Psoas muscle (tissue), 8 donors: Measurements from ENCODE around the gene RREB1. TPM values are rescaled to one million over a fixed set of nuclear protein-coding genes. Genes with fewer than 3 reads are reported as not detected.

Source experiments
- ATAC-seq, 4 donors: fragments of 200-7000 bp; cut with Tn5 transposase; one replicate each; pipeline ENCODE4 v1.9.1; 2020; ENCODE audit warnings: moderate library complexity in 3 of 4, mild to moderate bottlenecking in 2 of 4
- DNase-seq, 2 donors: peaks; one replicate each; pipeline ENCODE4 v3.0.0-alpha.2; 2020
- H3K27ac ChIP-seq: fragments of 200-600 bp; one replicate; pipeline ENCODE4 v1.8.0; 2022
- H3K27me3 ChIP-seq, 3 donors: fragments of 200-600 bp in 1 of 3; one replicate each; pipeline versions ENCODE4 v1.6.1 to v1.8.0; 2013 to 2022; ENCODE audit warnings: low read length in 2 of 3, mild to moderate bottlenecking in 2 of 3, moderate library complexity in 1 of 3; ENCODE audit not compliant: insufficient read depth in 3 of 3
- H3K36me3 ChIP-seq, 2 donors: fragments of 200-600 bp in 1 of 2; one replicate each; pipeline versions ENCODE4 v1.6.1 to v1.8.0; 2013 to 2022; ENCODE audit warnings: low read depth in 1 of 2, mild to moderate bottlenecking in 1 of 2, moderate library complexity in 1 of 2; ENCODE audit not compliant: insufficient read depth in 1 of 2
- H3K4me1 ChIP-seq: fragments of 200-600 bp; one replicate; pipeline ENCODE4 v1.8.0; 2022
- H3K4me3 ChIP-seq: fragments of 200-600 bp; one replicate; pipeline ENCODE4 v1.8.0; 2022; ENCODE audit warnings: mild to moderate bottlenecking
- H3K9me3 ChIP-seq: fragments of 200-600 bp; one replicate; pipeline ENCODE4 v1.8.0; 2022
- CTCF ChIP-seq: fragments of 200-600 bp; IDR thresholded peaks from one replicate; pipeline ENCODE4 v1.8.0; 2022; ENCODE audit warnings: antibody characterized with exemption
- WGBS, 3 donors: extraction: QIAGEN DNeasy Blood & Tissue Kit; methylation state at CpG; one replicate each; pipeline versions ENCODE4 v1.1.6 to v1.1.7; 2013; 5-methylcytosine and 5-hydroxymethylcytosine counted together
- intact Hi-C, 2 donors: fragments of 100-400 bp; cut with DNase I; formaldehyde crosslinking; loops; one replicate each; pipeline versions ENCODE4 v1.11.0 to v1.14.2; 2022
- polyA plus RNA-seq, 3 donors: library from polyadenylated mRNA; stranded (reverse); fragments of 200-250 nt; gene quantifications; one replicate each; pipeline ENCODE4 v1.2.3, GENCODE V29; 2013
- total RNA-seq, 4 donors: library from RNA; stranded (reverse); fragmentation: NEBNext Ultra II Directional in 2 of 4; extraction: Animal tissue kit (Norgen Biotek cat#: 25700) in 2 of 4; gene quantifications; one replicate each; pipeline versions ENCODE4 v1.2.1 to v1.2.4, GENCODE V29; 2021 to 2023
- donor health status: healthy with polysubstance abuse.
- donor health status: DM: no; HTN: no; CAD: no; lungs with moderate emphysema.
- donor health status: Bipolar disorder and iron deficiency.
- donor health status: healthy.
- donor health status: DM: yes; HTN: yes; CAD: no.
- donor health status: DM: no; HTN: no; CAD: no.
- donor health status: DM: no; HTN: no; CAD: no.
- donor health status: DM: yes; HTN: yes; CAD: no.

Gene RREB1
- total and polyA plus RNA-seq, 7 donors: 4.6 to 49.4 (median 32.7) TPM

DNA sequence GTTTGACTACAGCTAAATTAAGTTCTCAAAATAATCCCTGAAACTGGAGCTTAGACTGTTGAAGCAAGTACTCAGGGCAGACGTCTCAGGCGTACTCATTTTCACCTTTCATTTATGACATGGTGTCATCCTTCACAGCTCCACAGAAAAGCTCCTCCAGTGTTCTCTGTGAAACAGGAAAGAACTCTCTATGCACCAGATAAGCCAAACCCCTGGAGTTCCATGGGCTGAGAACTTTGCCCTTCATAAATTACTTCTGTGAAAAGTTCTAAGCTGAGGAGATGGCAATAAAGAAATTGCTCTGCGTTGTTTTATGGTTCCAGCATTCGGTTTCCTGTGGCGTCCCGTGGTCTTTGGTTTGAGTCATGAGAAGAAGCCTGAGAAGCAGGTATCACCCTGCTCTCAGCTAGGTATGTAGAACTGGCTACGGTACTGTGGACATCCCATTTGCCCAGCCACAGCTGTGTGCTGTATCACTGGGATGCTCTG is 20.2 kb upstream of the RREB1 start:
- intact Hi-C loops: no loop called here
- H3K27ac ChIP-seq: peak overlapping the region; percentile 61
- 51 to 71% (median 59%) methylated on average over 7 of the region's 7 CpGs for WGBS, 3 donors
- peak in 3 of 4 donors; percentile 58 to 72 (median 61) for ATAC-seq
- no peak overlapping the region for H3K4me3 ChIP-seq
- peaks cover 18% of the 10 kb centered on the region for H3K4me1 ChIP-seq
- no peaks in the 10 kb centered on the region for H3K9me3 ChIP-seq
- H3K36me3 ChIP-seq: no peaks in the 10 kb centered on the region
- no peaks in the 10 kb centered on the region for H3K27me3 ChIP-seq
- no peak for TF ChIP-seq CTCF
- no peak for DNase-seq

- no peak for ATAC-seq
- intact Hi-C loops: no loop called here
- WGBS, 3 donors: 47 to 65% (median 49%) methylated on average over 2 of the region's 2 CpGs
These were observed 19.6 kb upstream of the RREB1 start for GRCh38 chr6:7088076-7088742.

DNA sequence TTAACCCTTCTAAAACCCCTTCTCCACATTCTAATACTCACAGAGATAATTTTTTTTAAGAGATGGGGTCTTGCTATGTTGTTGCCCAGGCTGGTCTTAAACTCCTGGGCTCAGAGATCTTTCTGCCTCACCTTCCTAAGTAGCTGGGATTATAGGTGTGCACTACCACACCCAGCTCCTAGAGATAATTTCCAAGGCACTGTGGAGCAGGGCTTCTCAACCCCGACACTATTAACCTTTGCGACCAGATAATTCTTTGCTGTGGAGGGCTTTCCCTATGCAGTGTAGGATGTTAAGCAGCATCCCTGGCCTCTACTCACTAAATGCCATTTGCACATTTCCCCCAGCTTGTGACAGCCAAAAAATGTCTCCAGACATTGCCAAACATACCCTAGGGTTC is 8.8 kb upstream of the RREB1 start:
- Histone ChIP-seq H3K36me3 (no peaks in the 10 kb centered on the region), H3K4me1 (no peaks in the 10 kb centered on the region), H3K27ac (no peak overlapping the region), H3K4me3 (no peak overlapping the region), H3K27me3 (no peaks in the 10 kb centered on the region), H3K9me3 (no peaks in the 10 kb centered on the region)
- intact Hi-C loops: no loop called here
- 88 to 97% (median 92%) methylated on average over 2 of the region's 2 CpGs for WGBS, 3 donors
- no peak for ATAC-seq
- no peak for TF ChIP-seq CTCF
- DNase-seq: no peak

More at GRCh38 chr6:7088076-7088742, 19.6 kb upstream of the RREB1 start:
- no peak for DNase-seq
- H3K27ac ChIP-seq: peak overlapping the region; percentile 61
- no peak overlapping the region for H3K4me3 ChIP-seq
- no peaks in the 10 kb centered on the region for H3K36me3 ChIP-seq
- peaks cover 18% of the 10 kb centered on the region for H3K4me1 ChIP-seq
- H3K27me3 ChIP-seq: no peaks in the 10 kb centered on the region
- no peaks in the 10 kb centered on the region for H3K9me3 ChIP-seq
- no peak for TF ChIP-seq CTCF

DNA sequence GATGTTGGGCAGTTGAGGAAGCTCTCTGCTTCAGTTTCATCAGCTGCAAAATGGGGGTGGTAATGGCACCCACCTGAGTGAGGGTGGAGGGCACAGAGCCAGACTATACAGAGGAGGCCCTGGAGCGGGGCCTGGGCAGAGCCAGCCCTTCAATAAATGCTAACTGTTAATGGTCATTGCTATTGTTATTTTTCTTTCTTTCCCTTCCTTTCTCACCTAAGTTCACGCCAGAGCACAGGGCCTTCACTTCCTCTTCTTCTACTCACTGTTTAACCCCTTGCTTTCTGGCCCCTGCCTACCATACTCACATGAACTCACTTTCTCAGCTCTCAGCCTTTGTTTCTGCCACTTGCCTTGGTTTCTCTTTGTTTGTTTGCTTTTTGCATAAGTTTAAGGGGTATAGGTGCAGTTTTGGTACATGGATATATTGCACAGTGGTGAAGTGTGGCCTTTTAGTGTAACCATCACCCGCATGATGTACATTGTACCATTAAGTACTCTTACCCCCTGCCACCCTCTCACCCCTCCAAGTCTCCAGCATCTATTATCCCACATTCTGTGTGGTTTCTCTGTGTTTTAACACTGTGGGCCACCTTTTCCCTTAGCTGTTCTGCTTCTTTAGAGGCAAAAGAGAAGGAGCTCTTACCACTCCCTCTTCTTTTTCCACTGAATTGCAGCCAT is 7.5 kb upstream of the RREB1 start:
- H3K4me3 ChIP-seq: no peak overlapping the region
- no peaks in the 10 kb centered on the region for H3K4me1 ChIP-seq
- H3K27ac ChIP-seq: no peak overlapping the region
- intact Hi-C loops: no loop called here
- H3K9me3 ChIP-seq: no peaks in the 10 kb centered on the region
- TF ChIP-seq CTCF: no peak
- no peak for ATAC-seq
- WGBS, 3 donors: 83 to 95% (median 85%) methylated on average over 3 of the region's 3 CpGs
- no peaks in the 10 kb centered on the region for H3K36me3 ChIP-seq
- no peak for DNase-seq
- H3K27me3 ChIP-seq: no peaks in the 10 kb centered on the region
